Activated T-cell treated with anti-CD3 and anti-CD28 coated beads, Interleukin-2, amount 50 U/mL, for 4 hours (primary cell): Measurements from ENCODE around the gene ATP13A5. TPM values are rescaled to one million over a fixed set of nuclear protein-coding genes. Genes with fewer than 3 reads are reported as not detected.

ENCODE experiments used
- ATAC-seq, 2 donors: fragments of 200-7000 bp; cut with Tn5 transposase; one replicate each; pipeline ENCODE4 v1.10.0; 2021
- DNase-seq: peaks from one replicate; pipeline ENCODE4 v3.0.0-alpha.2; 2020
- H3K27me3 Mint-ChIP-seq: one replicate; pipeline ENCODE4 v1.8.0; 2021; ENCODE audit warnings: low read depth, mixed read lengths
- H3K36me3 Mint-ChIP-seq: one replicate; pipeline ENCODE4 v1.8.0; 2022; ENCODE audit warnings: mixed read lengths; ENCODE audit not compliant: insufficient read depth
- H3K4me1 Mint-ChIP-seq: one replicate; pipeline ENCODE4 v1.8.0; 2021; ENCODE audit warnings: low read depth, mixed read lengths
- H3K4me3 Mint-ChIP-seq: one replicate; pipeline ENCODE4 v1.8.0; 2021; ENCODE audit warnings: mild to moderate bottlenecking, moderate library complexity, mixed read lengths
- H3K9me3 Mint-ChIP-seq: one replicate; pipeline ENCODE4 v1.8.0; 2021; ENCODE audit warnings: mixed read lengths
- total RNA-seq, 3 donors: library from RNA; stranded (reverse); gene quantifications; one replicate each; pipeline ENCODE4 v1.2.1, GENCODE V29; 2021

The ATP13A5 gene
- total RNA-seq, 3 donors from 2014 or later = not detected

GRCh38 chr3:193228206-193228605 is 150.3 kb downstream of the ATP13A5 start:
- no peak for DNase-seq
- no peak for ATAC-seq
- no peaks in the 10 kb centered on the region for H3K36me3 Mint-ChIP-seq
- no peaks in the 10 kb centered on the region for H3K4me1 Mint-ChIP-seq
- H3K4me3 Mint-ChIP-seq = no peak overlapping the region
- peaks cover 16% of the 10 kb centered on the region for H3K27me3 Mint-ChIP-seq
- H3K9me3 Mint-ChIP-seq = no peaks in the 10 kb centered on the region

- Mint-ChIP-seq H3K27me3 (peaks cover 16% of the 10 kb centered on the region), H3K36me3 (no peaks in the 10 kb centered on the region), H3K4me3 (no peak overlapping the region), H3K9me3 (no peaks in the 10 kb centered on the region), H3K4me1 (no peaks in the 10 kb centered on the region)
- no peak for DNase-seq
- no peak for ATAC-seq
These were observed 153.0 kb downstream of the ATP13A5 start for GRCh38 chr3:193225302-193226125.

Other genes starting within 250 kb of the ATP13A5 start
- under 1 TPM in 1 of 3 donors, not detected in 2; 0.55 TPM for gene PLAAT1, start 137.5 kb downstream of the ATP13A5 start, total RNA-seq
- gene ATP13A4, start 176.1 kb upstream of the ATP13A5 start, total RNA-seq = under 1 TPM; 0.16 to 0.48 (median 0.37) TPM
- gene OPA1, start 214.5 kb upstream of the ATP13A5 start, total RNA-seq = 10 to 100 TPM; 65.7 to 79.7 (median 72.8) TPM